Panc1 (cell line): Measurements from ENCODE around the gene LRRC4B. TPM values are rescaled to one million over a fixed set of nuclear protein-coding genes. Genes with fewer than 3 reads are reported as not detected.

Source experiments
- ATAC-seq: fragments of 200-7000 bp; cut with Tn5 transposase; 2 replicates; pipeline ENCODE4 v1.9.1; 2020; ENCODE audit warnings: mild to moderate bottlenecking, moderate library complexity
- BruUV-seq: library from RNA; stranded (reverse); fragments of 400-500 nt; replicated peaks from 2 replicates; lab custom pipeline; 2021; lab: Mats Ljungman, UMichigan
- CTCF ChIA-PET: fragments of 300-600 bp; sonication (Branson Sonifier 250); formaldehyde crosslinking; loops from one replicate; lab custom pipeline; 2022; ENCODE audit warnings: antibody characterized with exemption; lab: Charles Lee
- POLR2A ChIA-PET: fragments of 300-600 bp; sonication (Branson Sonifier 250); formaldehyde crosslinking; loops from one replicate; lab custom pipeline; 2022; ENCODE audit warnings: antibody characterized with exemption; lab: Charles Lee
- DNase-seq: peaks from one replicate; pipeline ENCODE4 v3.0.0-alpha.2; 2010; ENCODE audit warnings: low read depth, low spot score
- H3K27ac ChIP-seq: 2 replicates; pipeline ENCODE4 v1.5.1; 2011; ENCODE audit warnings: mild to moderate bottlenecking, low read length, inconsistent platforms
- H3K27me3 ChIP-seq: fragments of 200-500 bp; sonication (Bioruptor generic); 2 replicates; pipeline ENCODE4 v1.6.0; 2014; ENCODE audit warnings: low read length, inconsistent platforms; ENCODE audit not compliant: control insufficient read depth, insufficient read depth
- H3K36me3 ChIP-seq: fragments of 200-500 bp; sonication (Bioruptor generic); 2 replicates; pipeline ENCODE4 v1.5.1; 2014; ENCODE audit warnings: inconsistent platforms, mild to moderate bottlenecking, low read length, moderate library complexity; ENCODE audit not compliant: control insufficient read depth, insufficient read depth
- H3K4me1 ChIP-seq: 2 replicates; pipeline ENCODE4 v1.5.1; 2011; ENCODE audit warnings: inconsistent platforms, mild to moderate bottlenecking, low read length, moderate library complexity; ENCODE audit not compliant: control insufficient read depth, insufficient read depth
- H3K4me3 ChIP-seq, 2 experiments: 2 replicates each; pipeline ENCODE4 v1.5.1; 2011 to 2012; ENCODE audit warnings: low read depth in 2 of 2, low read length in 2 of 2, mild to moderate bottlenecking in 2 of 2, inconsistent platforms in 1 of 2, moderate library complexity in 1 of 2
- H3K9me3 ChIP-seq: fragments of 200-500 bp; sonication (Bioruptor generic); 2 replicates; pipeline ENCODE4 v1.5.1; 2014; ENCODE audit warnings: low read depth, mild to moderate bottlenecking, inconsistent platforms, low read length, moderate library complexity; ENCODE audit not compliant: control insufficient read depth, insufficient read depth
- POLR2AphosphoS5 ChIP-seq: IDR thresholded peaks from 2 replicates; pipeline ENCODE4 v1.6.1; 2012; ENCODE audit warnings: mild to moderate bottlenecking, low read depth, low read length, moderate library complexity
- SIN3A ChIP-seq: IDR thresholded peaks from 2 replicates; pipeline ENCODE4 v1.6.1; 2012; ENCODE audit warnings: low read depth, mild to moderate bottlenecking, low read length, moderate library complexity, borderline replicate concordance; ENCODE audit not compliant: insufficient read depth
- TCF7L2 ChIP-seq: IDR thresholded peaks from 2 replicates; pipeline ENCODE4 v1.6.1; 2011; ENCODE audit warnings: mild to moderate bottlenecking, low read depth, low read length, inconsistent platforms
- in situ Hi-C: cut with HindIII; loops from 2 replicates; pipeline ENCODE4 v1.10.0; 2016; ENCODE audit warnings: low sequenced_read_pairs, low pct_unique_long_range_greater_than_20kb
- intact Hi-C: fragments of 100-400 bp; cut with micrococcal nuclease; formaldehyde crosslinking; loops from one replicate; pipeline ENCODE4 v1.10.0; 2022; ENCODE audit not compliant: unreplicated experiment
- total RNA-seq: library from RNA; stranded (reverse); gene quantifications from one replicate; pipeline ENCODE4 v1.2.1, GENCODE V29; 2021; ENCODE audit not compliant: unreplicated experiment
- TF ChIP-seq, protein P1 (sequence below): fragments of 450-650 bp; IDR thresholded peaks from 2 replicates; pipeline ENCODE4 v1.5.1; 2017; ENCODE audit warnings: mild to moderate bottlenecking
- TF ChIP-seq, protein P2 (sequence below), 2 experiments: IDR thresholded peaks; 2 replicates each; pipeline ENCODE4 v1.6.1; 2011 to 2012; ENCODE audit warnings: low read depth in 2 of 2, control low read depth in 1 of 2, low read length in 1 of 2, mild to moderate bottlenecking in 1 of 2, moderate library complexity in 1 of 2; ENCODE audit not compliant: insufficient read depth in 1 of 2

LRRC4B gene
- total RNA-seq, 1 experiment from 2014 or later = 0.57 TPM

DNA sequence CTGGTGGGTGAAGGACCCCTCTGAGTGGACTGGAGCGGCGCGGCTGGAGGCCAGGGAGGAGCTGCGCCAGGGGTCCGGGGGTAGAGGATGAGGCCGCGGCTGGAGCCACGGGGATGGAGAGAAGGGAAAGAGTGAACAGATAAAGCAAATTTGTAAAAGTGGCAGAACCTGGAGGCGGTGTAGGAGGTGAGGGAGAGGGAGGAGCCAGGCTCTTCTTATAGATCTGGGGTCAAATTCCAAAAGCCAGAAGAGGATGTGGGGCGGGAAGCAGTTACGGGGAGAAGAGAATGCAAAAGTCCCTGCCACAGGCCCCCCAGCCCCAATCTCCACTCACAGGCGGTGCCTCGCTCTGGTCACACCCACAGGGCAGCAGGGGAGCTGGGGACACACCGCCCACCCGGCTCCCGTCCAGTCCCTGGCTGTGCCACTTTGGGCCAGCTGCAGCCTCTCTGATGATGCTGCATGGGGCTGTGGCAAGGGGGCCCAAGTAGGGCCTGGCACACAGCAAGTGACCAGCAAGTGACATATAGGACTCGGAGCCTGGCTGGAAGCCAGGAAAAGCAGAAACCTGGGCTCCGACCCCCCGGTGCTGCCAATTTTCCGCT is 11.1 kb downstream of the LRRC4B start:
- TF ChIP-seq SIN3A = no peak
- TF ChIP-seq, protein P1, sequence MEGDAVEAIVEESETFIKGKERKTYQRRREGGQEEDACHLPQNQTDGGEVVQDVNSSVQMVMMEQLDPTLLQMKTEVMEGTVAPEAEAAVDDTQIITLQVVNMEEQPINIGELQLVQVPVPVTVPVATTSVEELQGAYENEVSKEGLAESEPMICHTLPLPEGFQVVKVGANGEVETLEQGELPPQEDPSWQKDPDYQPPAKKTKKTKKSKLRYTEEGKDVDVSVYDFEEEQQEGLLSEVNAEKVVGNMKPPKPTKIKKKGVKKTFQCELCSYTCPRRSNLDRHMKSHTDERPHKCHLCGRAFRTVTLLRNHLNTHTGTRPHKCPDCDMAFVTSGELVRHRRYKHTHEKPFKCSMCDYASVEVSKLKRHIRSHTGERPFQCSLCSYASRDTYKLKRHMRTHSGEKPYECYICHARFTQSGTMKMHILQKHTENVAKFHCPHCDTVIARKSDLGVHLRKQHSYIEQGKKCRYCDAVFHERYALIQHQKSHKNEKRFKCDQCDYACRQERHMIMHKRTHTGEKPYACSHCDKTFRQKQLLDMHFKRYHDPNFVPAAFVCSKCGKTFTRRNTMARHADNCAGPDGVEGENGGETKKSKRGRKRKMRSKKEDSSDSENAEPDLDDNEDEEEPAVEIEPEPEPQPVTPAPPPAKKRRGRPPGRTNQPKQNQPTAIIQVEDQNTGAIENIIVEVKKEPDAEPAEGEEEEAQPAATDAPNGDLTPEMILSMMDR = no peak
- no peak for TF ChIP-seq TCF7L2
- no peak for TF ChIP-seq POLR2AphosphoS5
- TF ChIP-seq, protein P2, sequence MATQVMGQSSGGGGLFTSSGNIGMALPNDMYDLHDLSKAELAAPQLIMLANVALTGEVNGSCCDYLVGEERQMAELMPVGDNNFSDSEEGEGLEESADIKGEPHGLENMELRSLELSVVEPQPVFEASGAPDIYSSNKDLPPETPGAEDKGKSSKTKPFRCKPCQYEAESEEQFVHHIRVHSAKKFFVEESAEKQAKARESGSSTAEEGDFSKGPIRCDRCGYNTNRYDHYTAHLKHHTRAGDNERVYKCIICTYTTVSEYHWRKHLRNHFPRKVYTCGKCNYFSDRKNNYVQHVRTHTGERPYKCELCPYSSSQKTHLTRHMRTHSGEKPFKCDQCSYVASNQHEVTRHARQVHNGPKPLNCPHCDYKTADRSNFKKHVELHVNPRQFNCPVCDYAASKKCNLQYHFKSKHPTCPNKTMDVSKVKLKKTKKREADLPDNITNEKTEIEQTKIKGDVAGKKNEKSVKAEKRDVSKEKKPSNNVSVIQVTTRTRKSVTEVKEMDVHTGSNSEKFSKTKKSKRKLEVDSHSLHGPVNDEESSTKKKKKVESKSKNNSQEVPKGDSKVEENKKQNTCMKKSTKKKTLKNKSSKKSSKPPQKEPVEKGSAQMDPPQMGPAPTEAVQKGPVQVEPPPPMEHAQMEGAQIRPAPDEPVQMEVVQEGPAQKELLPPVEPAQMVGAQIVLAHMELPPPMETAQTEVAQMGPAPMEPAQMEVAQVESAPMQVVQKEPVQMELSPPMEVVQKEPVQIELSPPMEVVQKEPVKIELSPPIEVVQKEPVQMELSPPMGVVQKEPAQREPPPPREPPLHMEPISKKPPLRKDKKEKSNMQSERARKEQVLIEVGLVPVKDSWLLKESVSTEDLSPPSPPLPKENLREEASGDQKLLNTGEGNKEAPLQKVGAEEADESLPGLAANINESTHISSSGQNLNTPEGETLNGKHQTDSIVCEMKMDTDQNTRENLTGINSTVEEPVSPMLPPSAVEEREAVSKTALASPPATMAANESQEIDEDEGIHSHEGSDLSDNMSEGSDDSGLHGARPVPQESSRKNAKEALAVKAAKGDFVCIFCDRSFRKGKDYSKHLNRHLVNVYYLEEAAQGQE (IDR thresholded peaks at IDR 0.05; ENCODE audit: insufficient read depth in 1 of 2, low read depth in 2 of 2, low read length in 1 of 2) = no peak
- DNase-seq (no peak), ATAC-seq (no peak)
- H3K4me3 ChIP-seq = no peak overlapping the region
- POLR2A ChIA-PET = no interaction called here
- H3K27ac ChIP-seq = no peak overlapping the region
- intact Hi-C loops (no loop called here), in situ Hi-C loops (no loop called here)
- no peaks in the 10 kb centered on the region for H3K27me3 ChIP-seq
- H3K36me3 ChIP-seq = no peaks in the 10 kb centered on the region
- CTCF ChIA-PET = interaction anchor here (0.6 to 1.3 kb wide), 4 partner anchors 17 to 89 kb away, joined by 3 to 13 read pairs (median 10); no protein-coding TSS in a partner anchor
- H3K4me1 ChIP-seq = no peaks in the 10 kb centered on the region
- no peaks in the 10 kb centered on the region for H3K9me3 ChIP-seq
- no TSS peak for BruUV-seq

DNA sequence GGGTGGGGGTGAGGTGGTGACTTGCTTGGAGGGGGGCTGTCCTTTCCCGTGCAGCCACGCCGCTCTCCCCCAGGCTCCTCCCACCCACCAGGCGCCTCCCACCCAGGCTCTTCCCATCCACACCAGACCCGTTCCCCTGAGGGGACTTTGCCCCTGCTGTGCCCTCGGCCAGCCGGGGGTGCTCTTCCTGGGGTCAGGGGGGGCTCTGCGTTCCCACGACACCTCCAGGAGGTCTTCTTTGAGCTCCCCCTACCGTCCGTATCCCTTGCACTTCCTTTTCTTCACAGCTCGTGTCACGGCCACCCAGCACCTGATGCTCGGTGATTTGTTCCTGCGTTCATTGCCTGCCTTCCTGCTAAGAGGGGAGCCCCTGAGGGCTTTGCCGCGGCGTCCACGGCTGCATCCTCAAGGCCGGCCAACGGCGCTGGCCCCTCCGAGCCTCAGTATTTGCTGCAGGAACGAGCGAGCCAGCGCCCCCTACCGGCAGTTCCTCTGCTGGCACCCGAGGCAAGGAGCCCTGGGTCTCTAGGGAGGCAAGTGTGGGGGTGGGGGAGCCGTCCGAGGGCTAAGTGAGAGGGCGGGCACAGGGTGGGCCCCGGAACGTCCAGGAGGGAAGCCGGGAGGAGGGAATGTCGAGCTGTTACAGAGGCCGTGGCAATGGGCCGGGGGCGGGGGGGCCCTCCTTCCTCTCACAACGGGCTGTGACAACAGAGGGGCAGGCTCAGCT is 11.8 kb downstream of the LRRC4B start:
- no TSS peak for BruUV-seq
- H3K27me3 ChIP-seq = no peaks in the 10 kb centered on the region
- TF ChIP-seq, protein P2 (IDR thresholded peaks at IDR 0.05; ENCODE audit: insufficient read depth in 1 of 2, low read depth in 2 of 2, low read length in 1 of 2) = no peak
- TF ChIP-seq, protein P1 = peak; percentile 97
- TF ChIP-seq SIN3A (no peak), TCF7L2 (no peak)
- H3K27ac ChIP-seq = no peak overlapping the region
- no peaks in the 10 kb centered on the region for H3K36me3 ChIP-seq
- DNase-seq (peak; percentile 15), ATAC-seq (peak; percentile 87)
- intact Hi-C loops = no loop called here
- in situ Hi-C loops = no loop called here
- H3K4me3 ChIP-seq = peak overlapping the region; percentile 49 to 62
- ChIA-PET POLR2A (interaction anchor here (0.7 kb wide), 1 partner anchor 55 kb away, joined by 5 read pairs; no protein-coding TSS in a partner anchor), CTCF (interaction anchor here (0.6 to 1.3 kb wide), 12 partner anchors 9 to 717 kb away, joined by 3 to 14 read pairs (median 8); partner anchors contain the start of gene JOSD2)
- H3K4me1 ChIP-seq = no peaks in the 10 kb centered on the region
- H3K9me3 ChIP-seq = no peaks in the 10 kb centered on the region
